GM19351 (cell line): ENCODE data around the gene OR5AP2.
"Not testable (repeated sequence)": the region's sequence is repeated elsewhere in the genome, so short reads cannot be mapped to it uniquely, and the experiment has no call there.

Experiments
- ATAC-seq: cut with Tn5 transposase; IDR thresholded peaks from one replicate; pipeline ENCODE4 v1.9.1; 2021; ENCODE audit warnings: mild to moderate bottlenecking, moderate library complexity; ENCODE audit not compliant: unreplicated experiment

The OR5AP2 gene

GRCh38 chr11:56642339-56642738, at the start of gene OR5AP2:
Gene OR5AP2, minus strand, starts transcription at chr11:56642439. Its CDS starts 0 bp downstream, at chr11:56642439.
- ATAC-seq = no peak

- not testable (repeated sequence) for ATAC-seq
Observed at GRCh38 chr11:56691179-56691578, 48.9 kb upstream of the OR5AP2 start.

GRCh38 chr11:56688554-56689100, 46.4 kb upstream of the OR5AP2 start:
- no peak for ATAC-seq

- ATAC-seq = no peak
Observed at GRCh38 chr11:56670984-56671383, 28.7 kb upstream of the OR5AP2 start.

GRCh38 chr11:56663386-56663785, 21.1 kb upstream of the OR5AP2 start, which contains the start of gene OR5AR1:
Gene OR5AR1, plus strand, starts transcription at chr11:56663686. Its CDS starts 0 bp downstream, at chr11:56663686.
- ATAC-seq = no peak

- ATAC-seq = no peak
Observed at GRCh38 chr11:56659755-56660154, 17.5 kb upstream of the OR5AP2 start.

- ATAC-seq = no peak
Observed at GRCh38 chr11:56637500-56637899, 4.7 kb downstream of the OR5AP2 start.

- ATAC-seq = no peak
Observed at GRCh38 chr11:56636861-56637260, 5.4 kb downstream of the OR5AP2 start.

- no peak for ATAC-seq
Observed at GRCh38 chr11:56632329-56632728, 9.9 kb downstream of the OR5AP2 start.

GRCh38 chr11:56625946-56626345, 16.3 kb downstream of the OR5AP2 start:
- no peak for ATAC-seq

- no peak for ATAC-seq
Observed at GRCh38 chr11:56624661-56625110, 17.6 kb downstream of the OR5AP2 start.

- no peak for ATAC-seq
Observed at GRCh38 chr11:56611174-56611573, 31.1 kb downstream of the OR5AP2 start.

GRCh38 chr11:56592088-56592717, 50.0 kb downstream of the OR5AP2 start:
- not testable (repeated sequence) for ATAC-seq
